ENCODE data around the gene EBPL. TPM values are rescaled to one million over a fixed set of nuclear protein-coding genes. Genes with fewer than 3 reads are reported as not detected.
"Not testable (repeated sequence)": the region's sequence is repeated elsewhere in the genome, so short reads cannot be mapped to it uniquely, and the experiment has no call there.

Gene EBPL
- 42.7 and 47.5 TPM in 2 replicates for total RNA-seq

DNA sequence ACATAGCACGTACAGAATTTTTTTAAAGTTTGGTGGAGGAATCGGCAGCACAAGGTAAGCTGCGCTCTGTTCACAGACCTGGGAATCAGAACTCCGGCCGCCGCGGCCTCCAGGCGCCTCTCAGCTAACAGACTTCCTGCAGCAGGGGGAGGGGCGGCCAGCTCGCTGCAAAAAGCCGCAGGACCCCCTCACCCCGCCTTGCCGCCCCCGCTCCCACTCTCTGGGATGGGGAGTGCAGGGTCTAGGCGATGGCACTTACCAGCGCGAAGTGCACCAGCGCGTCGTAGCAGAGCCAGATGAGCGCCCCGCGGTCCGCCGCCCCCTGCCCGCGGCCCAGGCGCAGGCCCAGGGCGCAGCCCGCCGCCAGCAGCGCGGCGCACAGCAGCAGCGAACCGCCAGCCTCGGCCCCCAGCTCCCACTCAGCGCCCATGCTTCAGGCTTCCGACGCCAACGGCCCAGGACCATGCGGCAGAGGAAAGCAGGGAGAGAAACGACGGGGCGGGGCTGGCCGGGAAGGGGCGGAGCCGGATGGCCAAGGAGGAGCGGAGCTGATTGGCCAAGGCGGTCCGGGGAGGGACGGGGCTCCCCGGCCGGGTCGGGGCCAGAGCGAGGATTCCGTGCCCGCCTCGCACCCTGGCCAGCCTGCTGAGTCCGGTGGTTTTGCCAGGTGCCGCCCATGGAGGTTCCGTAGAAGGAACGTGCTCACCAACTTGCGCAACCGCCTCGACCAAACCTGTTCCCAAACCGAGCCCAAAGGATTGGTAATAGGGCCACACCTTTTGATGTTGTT is at the start of gene EBPL:
Gene EBPL (minus strand): TSS at position 492 of the 790 bp plus-strand sequence. CDS start 62 bp downstream, at position 430.
- peak; percentile 81 for DNase-seq (ENCODE audit: low spot score)
- Mint-ChIP-seq H3K27me3 (ENCODE audit: low read depth) (no peaks in the 10 kb centered on the region), H3K4me1 (ENCODE audit: low read depth) (peaks cover 30% of the 10 kb centered on the region), H3K9me3 (no peaks in the 10 kb centered on the region), H3K27ac (peak within 1 kb of the TSS; percentile 67), H3K36me3 (ENCODE audit: low read depth) (peaks cover 21% of the 10 kb centered on the region), H3K4me3 (ENCODE audit: low read depth) (peak within 1 kb of the TSS; percentile 94)
- intact Hi-C loops (cut with micrococcal nuclease): loop anchor here (1.0 to 2.0 kb wide), 2 partner anchors 102 to 245 kb away; partner anchors contain the start of genes KPNA3 and SPRYD7

GRCh38 chr13:49740870-49741269 is 49.6 kb upstream of the EBPL start:
- no peak overlapping the region for H3K27ac Mint-ChIP-seq
- intact Hi-C loops (cut with micrococcal nuclease): no loop called here
- no peak overlapping the region for H3K4me3 Mint-ChIP-seq (ENCODE audit: low read depth)

DNA sequence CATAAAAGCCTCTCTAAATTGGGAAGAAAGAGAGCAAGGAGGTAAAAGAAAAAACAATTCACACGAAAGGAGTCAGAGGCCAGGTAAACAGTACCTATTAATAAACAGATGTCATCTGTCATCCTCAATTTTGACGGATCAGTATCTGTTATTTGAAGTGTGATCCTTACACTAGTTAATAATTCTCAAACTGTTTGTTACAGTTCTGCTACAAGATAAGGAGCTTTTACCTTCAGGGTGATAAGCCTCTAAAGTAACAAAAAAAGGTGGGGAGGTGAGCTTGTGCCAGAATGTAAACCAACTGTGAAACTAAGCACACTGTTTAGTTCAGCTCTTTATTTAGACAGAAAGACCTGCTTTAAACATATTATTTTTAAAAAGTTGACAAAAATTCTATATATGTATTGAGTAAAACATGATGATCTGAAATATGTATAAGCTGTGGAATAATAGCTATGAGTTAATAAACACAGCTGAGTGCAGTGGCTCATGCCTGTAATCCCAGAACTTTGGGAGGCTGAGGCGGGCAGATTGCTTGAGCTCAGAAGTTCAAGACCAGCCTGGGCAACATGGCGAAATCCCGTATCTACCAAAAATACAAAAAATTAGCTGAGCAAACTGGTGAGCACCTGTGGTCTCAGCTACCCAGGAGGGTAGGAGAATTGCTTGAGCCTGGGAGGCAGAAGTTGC is 48.4 kb upstream of the EBPL start:
- H3K27me3 Mint-ChIP-seq (ENCODE audit: low read depth): no peaks in the 10 kb centered on the region
- intact Hi-C loops (cut with micrococcal nuclease): loop anchor here (5.0 kb wide), 1 partner anchor 53 kb away; the partner anchor contains the start of gene KPNA3
- H3K36me3 Mint-ChIP-seq (ENCODE audit: low read depth): peaks cover 31% of the 10 kb centered on the region
- DNase-seq (ENCODE audit: low spot score): no peak
- no peaks in the 10 kb centered on the region for H3K9me3 Mint-ChIP-seq
- no peaks in the 10 kb centered on the region for H3K4me1 Mint-ChIP-seq (ENCODE audit: low read depth)
- no peak overlapping the region for H3K4me3 Mint-ChIP-seq (ENCODE audit: low read depth)
- H3K27ac Mint-ChIP-seq: no peak overlapping the region

More at GRCh38 chr13:49740870-49741269, 49.6 kb upstream of the EBPL start:
- DNase-seq (ENCODE audit: low spot score): no peak
- Mint-ChIP-seq H3K27me3 (ENCODE audit: low read depth) (no peaks in the 10 kb centered on the region), H3K9me3 (no peaks in the 10 kb centered on the region), H3K36me3 (ENCODE audit: low read depth) (peaks cover 40% of the 10 kb centered on the region), H3K4me1 (ENCODE audit: low read depth) (no peaks in the 10 kb centered on the region)

- Mint-ChIP-seq H3K27ac (no peak overlapping the region), H3K4me1 (ENCODE audit: low read depth) (no peaks in the 10 kb centered on the region), H3K9me3 (no peaks in the 10 kb centered on the region), H3K4me3 (ENCODE audit: low read depth) (no peak overlapping the region), H3K36me3 (ENCODE audit: low read depth) (peaks cover 24% of the 10 kb centered on the region), H3K27me3 (ENCODE audit: low read depth) (no peaks in the 10 kb centered on the region)
- no peak for DNase-seq (ENCODE audit: low spot score)
- intact Hi-C loops (cut with micrococcal nuclease): no loop called here
Measured at GRCh38 chr13:49733181-49733951, 42.1 kb upstream of the EBPL start.

DNA sequence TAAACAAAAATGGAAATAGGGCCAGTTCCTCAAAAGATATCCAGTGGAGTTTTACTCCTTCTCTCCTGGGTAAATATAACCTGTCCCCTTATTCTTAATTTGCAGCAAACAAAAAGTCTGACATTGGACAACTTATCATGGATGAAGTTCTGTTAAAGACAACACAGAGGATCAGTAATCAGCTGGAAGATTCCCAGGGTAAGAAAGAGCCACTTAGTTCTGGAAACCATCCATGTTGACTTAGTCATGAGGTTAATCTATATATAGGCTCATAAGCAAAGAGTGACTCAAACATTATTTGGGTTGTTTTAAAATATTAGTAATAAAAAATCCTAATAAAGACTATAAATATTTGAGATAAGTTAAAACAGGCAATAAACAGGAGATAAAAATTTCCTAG is 40.5 kb upstream of the EBPL start:
- Mint-ChIP-seq H3K27me3 (ENCODE audit: low read depth) (no peaks in the 10 kb centered on the region), H3K27ac (no peak overlapping the region), H3K4me3 (ENCODE audit: low read depth) (no peak overlapping the region), H3K36me3 (ENCODE audit: low read depth) (peaks cover 39% of the 10 kb centered on the region), H3K9me3 (no peaks in the 10 kb centered on the region), H3K4me1 (ENCODE audit: low read depth) (no peaks in the 10 kb centered on the region)
- no peak for DNase-seq (ENCODE audit: low spot score)
- intact Hi-C loops (cut with micrococcal nuclease): no loop called here

DNA sequence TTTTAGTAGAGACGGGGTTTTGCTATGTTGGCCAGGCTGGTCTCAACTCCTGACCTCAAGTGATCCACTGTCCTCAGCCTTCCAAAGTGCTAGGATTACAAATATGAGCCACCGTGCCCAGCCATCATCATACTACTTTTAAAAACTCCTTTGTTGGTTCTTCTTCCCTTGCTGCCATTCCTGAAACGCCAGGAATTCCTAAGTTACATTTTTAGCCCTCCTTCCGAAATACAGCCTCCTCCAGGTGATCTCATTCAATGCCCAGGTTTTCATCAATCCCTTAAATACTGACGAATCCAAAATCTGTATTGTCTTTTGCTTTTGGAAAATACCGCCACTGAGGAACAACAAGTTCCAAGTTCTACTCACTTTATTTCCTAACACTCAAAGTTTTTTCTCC is 25.3 kb upstream of the EBPL start:
- intact Hi-C loops (cut with micrococcal nuclease): no loop called here

GRCh38 chr13:49714757-49715156 is 23.5 kb upstream of the EBPL start:
- H3K9me3 Mint-ChIP-seq: peaks cover 26% of the 10 kb centered on the region
- no peak for DNase-seq (ENCODE audit: low spot score)
- no peak overlapping the region for H3K4me3 Mint-ChIP-seq (ENCODE audit: low read depth)
- no peaks in the 10 kb centered on the region for H3K27me3 Mint-ChIP-seq (ENCODE audit: low read depth)
- H3K27ac Mint-ChIP-seq: no peak overlapping the region
- peaks cover 72% of the 10 kb centered on the region for H3K36me3 Mint-ChIP-seq (ENCODE audit: low read depth)
- H3K4me1 Mint-ChIP-seq (ENCODE audit: low read depth): peaks cover 8% of the 10 kb centered on the region
- intact Hi-C loops (cut with micrococcal nuclease): no loop called here

More for the DNA sequence above, 25.3 kb upstream of the EBPL start:
- Mint-ChIP-seq H3K4me1 (ENCODE audit: low read depth) (peaks cover under 1% of the 10 kb centered on the region), H3K9me3 (peaks cover 26% of the 10 kb centered on the region), H3K27ac (no peak overlapping the region), H3K27me3 (ENCODE audit: low read depth) (no peaks in the 10 kb centered on the region), H3K36me3 (ENCODE audit: low read depth) (peaks cover 70% of the 10 kb centered on the region), H3K4me3 (ENCODE audit: low read depth) (no peak overlapping the region)
- no peak for DNase-seq (ENCODE audit: low spot score)

DNA sequence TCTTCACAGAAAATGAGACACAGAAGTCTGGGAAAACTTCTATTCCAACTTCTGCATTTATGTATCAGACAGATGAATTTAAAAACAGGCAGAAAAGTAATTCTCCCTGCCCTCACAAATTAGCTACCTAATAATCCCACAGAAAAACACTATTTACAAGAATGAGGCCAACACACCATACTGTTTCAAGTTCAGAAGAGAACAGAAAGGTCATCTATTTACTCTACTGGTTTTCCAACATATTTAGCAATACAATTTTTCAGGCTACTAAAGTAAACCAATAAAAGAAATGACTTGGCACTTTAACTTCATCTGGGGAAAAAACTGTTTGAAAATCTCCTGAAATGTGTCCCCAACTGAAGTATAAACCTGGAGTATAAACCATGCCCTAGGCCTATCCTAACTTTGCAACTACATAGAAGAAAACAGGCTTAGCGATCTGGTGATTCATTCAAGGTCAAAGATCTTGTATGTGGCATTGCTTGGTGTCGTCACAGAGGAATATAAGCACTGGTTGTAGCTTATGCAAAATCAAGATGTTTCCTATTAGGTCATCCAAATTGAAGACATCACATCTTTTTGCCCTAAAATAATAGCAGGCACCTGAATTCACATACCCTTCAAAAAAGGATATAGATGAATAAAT is 20.1 kb upstream of the EBPL start:
- H3K27me3 Mint-ChIP-seq (ENCODE audit: low read depth): no peaks in the 10 kb centered on the region
- H3K4me3 Mint-ChIP-seq (ENCODE audit: low read depth): no peak overlapping the region
- H3K4me1 Mint-ChIP-seq (ENCODE audit: low read depth): peaks cover 8% of the 10 kb centered on the region
- intact Hi-C loops (cut with micrococcal nuclease): no loop called here
- DNase-seq (ENCODE audit: low spot score): no peak
- H3K36me3 Mint-ChIP-seq (ENCODE audit: low read depth): peaks cover 70% of the 10 kb centered on the region
- peaks cover 18% of the 10 kb centered on the region for H3K9me3 Mint-ChIP-seq
- no peak overlapping the region for H3K27ac Mint-ChIP-seq

- intact Hi-C loops (cut with micrococcal nuclease): not testable (repeated sequence)
- H3K36me3 Mint-ChIP-seq (ENCODE audit: low read depth): peaks cover 38% of the 10 kb centered on the region
Measured at GRCh38 chr13:49704264-49704663, 13.0 kb upstream of the EBPL start.

DNA sequence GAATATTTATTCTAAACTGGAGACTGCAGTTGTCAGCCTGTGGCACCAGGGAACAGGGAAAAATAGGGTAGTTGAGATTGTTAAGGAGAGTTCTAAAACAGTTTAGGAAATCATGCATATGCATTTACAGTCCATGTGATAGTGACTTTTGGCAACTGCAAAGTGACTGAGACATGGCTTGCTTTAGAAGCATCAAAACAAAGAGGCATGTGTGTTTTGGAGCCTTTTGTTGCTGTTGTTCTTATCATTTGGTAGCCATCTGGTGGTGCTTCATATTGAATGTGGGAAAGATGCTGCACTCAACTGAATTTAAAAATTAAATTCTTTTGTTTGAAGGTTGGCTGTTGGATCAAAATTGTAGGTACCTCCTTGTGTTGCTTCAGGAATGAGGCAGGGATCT is 10.2 kb upstream of the EBPL start:
- peaks cover 27% of the 10 kb centered on the region for H3K36me3 Mint-ChIP-seq (ENCODE audit: low read depth)
- H3K4me3 Mint-ChIP-seq (ENCODE audit: low read depth): no peak overlapping the region
- H3K27ac Mint-ChIP-seq: no peak overlapping the region
- no peak for DNase-seq (ENCODE audit: low spot score)
- H3K27me3 Mint-ChIP-seq (ENCODE audit: low read depth): no peaks in the 10 kb centered on the region
- H3K4me1 Mint-ChIP-seq (ENCODE audit: low read depth): peaks cover 9% of the 10 kb centered on the region
- no peaks in the 10 kb centered on the region for H3K9me3 Mint-ChIP-seq
- intact Hi-C loops (cut with micrococcal nuclease): no loop called here

More at GRCh38 chr13:49704264-49704663, 13.0 kb upstream of the EBPL start:
- not testable (repeated sequence) for H3K4me3 Mint-ChIP-seq (ENCODE audit: low read depth); H3K27ac Mint-ChIP-seq; H3K27me3 Mint-ChIP-seq (ENCODE audit: low read depth); H3K9me3 Mint-ChIP-seq; H3K4me1 Mint-ChIP-seq (ENCODE audit: low read depth); DNase-seq (ENCODE audit: low spot score)

GRCh38 chr13:49697468-49697867 is 6.2 kb upstream of the EBPL start:
- no peak for DNase-seq (ENCODE audit: low spot score)
- Mint-ChIP-seq H3K4me3 (ENCODE audit: low read depth) (no peak overlapping the region), H3K4me1 (ENCODE audit: low read depth) (peaks cover 9% of the 10 kb centered on the region), H3K36me3 (ENCODE audit: low read depth) (peaks cover 23% of the 10 kb centered on the region), H3K9me3 (no peaks in the 10 kb centered on the region), H3K27me3 (ENCODE audit: low read depth) (no peaks in the 10 kb centered on the region), H3K27ac (no peak overlapping the region)
- intact Hi-C loops (cut with micrococcal nuclease): no loop called here

- Mint-ChIP-seq H3K27ac (no peak overlapping the region), H3K36me3 (ENCODE audit: low read depth) (peaks cover 14% of the 10 kb centered on the region), H3K4me3 (ENCODE audit: low read depth) (no peak overlapping the region), H3K27me3 (ENCODE audit: low read depth) (no peaks in the 10 kb centered on the region), H3K9me3 (no peaks in the 10 kb centered on the region), H3K4me1 (ENCODE audit: low read depth) (peaks cover 23% of the 10 kb centered on the region)
- intact Hi-C loops (cut with micrococcal nuclease): no loop called here
- no peak for DNase-seq (ENCODE audit: low spot score)
Measured at GRCh38 chr13:49694446-49694845, 3.2 kb upstream of the EBPL start.
